Heart left ventricle (tissue), 13 donors: ENCODE results near the gene ZFAND5.
A peak's percentile ranks its signal among the peaks of the same experiment; 100 is the strongest.

ENCODE experiments used
- POLR2A ChIP-seq, 2 donors: fragments of 450-650 bp; IDR thresholded peaks; one replicate each; pipeline ENCODE4 v1.6.1; 2017; ENCODE audit warnings: antibody characterized with exemption in 2 of 2, mild to moderate bottlenecking in 2 of 2, moderate library complexity in 2 of 2
- TF ChIP-seq, protein P1 (sequence below), 12 donors: fragments of 200-600 bp; sonication (generic) in 4 of 12; IDR thresholded peaks; one replicate each; pipeline versions ENCODE4 v1.5.0 to v1.8.0; 2018 to 2022; ENCODE audit warnings: antibody characterized with exemption in 12 of 12, mild to moderate bottlenecking in 5 of 12
- donor health status: ischemic (EF 13 %, LVEDD 7.1; RV severe dilation, severe dysfunction).
- donor health status: DM: no; HTN: yes; CAD: no.
- donor health status: DM: no; HTN: no; CAD: no.
- donor health status: ischemic (EF 25% LVEDD 6.9; RV normal size, moderate dysfunction).
- donor health status: ischemic (EF 25% LVEDD 5.7; RV mildly dilated, moderate dysfunction).
- donor health status: ischemic (EF 35%, LVEDD 5.7; RV mildly dilated, moderate dysfunction).
- donor health status: nonischemic (EF 11% LVEDD 7.7; RV severe dilation, severe dysfunction).
- donor health status: DM: yes; HTN: yes; CAD: no.
- donor health status: PGD.
- donor health status: ischemic (EF 29% LVEDD 5.4; RV normal size, mild dysfunction).
- donor health status: nonischemic (EF 23%, LVEDD 6.1; RV moderate dilation, normal function).

DNA sequence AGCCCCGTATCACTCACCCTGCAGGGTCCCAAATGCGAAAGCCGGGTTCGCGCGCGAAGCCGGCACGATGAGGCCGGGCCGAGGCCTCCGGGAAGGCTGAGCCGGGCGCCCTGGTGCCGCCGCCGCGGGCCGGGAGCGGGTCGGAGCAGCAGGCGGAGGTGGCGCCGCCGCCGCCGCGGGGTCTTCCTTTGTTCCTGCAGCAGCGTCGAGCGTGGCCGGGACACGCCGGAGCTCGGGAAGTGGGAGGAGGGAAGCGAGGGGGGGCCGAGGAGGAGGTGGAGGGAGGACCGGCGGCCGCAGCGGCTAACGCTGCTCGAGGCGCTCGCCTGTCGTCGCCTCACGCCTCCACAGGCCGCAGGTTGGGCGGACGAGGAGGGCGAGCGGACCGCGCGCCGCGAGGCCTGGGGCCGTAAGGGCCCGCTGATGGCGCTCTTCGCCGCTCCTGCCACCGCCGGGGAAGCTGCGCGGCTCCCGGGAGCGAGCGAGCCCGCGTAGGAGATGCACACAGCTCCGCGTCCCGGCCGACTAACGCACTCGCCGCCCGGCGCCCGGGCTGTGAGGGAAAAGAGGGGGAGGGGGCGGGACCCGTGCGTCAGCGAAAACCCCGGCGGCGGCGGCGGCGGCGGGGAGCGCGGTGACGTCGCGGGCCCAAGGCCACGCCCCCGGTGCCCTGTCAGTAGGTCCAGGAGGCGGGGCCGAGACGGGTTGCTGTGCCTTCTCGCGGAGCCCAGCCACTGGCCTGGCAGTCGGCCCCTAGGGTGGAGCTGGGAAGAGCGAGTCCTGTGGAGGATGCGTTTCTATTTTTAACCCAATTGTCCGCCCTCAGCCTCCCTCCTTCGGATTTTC lies at the start of gene ZFAND5:
- TF ChIP-seq, protein P1, sequence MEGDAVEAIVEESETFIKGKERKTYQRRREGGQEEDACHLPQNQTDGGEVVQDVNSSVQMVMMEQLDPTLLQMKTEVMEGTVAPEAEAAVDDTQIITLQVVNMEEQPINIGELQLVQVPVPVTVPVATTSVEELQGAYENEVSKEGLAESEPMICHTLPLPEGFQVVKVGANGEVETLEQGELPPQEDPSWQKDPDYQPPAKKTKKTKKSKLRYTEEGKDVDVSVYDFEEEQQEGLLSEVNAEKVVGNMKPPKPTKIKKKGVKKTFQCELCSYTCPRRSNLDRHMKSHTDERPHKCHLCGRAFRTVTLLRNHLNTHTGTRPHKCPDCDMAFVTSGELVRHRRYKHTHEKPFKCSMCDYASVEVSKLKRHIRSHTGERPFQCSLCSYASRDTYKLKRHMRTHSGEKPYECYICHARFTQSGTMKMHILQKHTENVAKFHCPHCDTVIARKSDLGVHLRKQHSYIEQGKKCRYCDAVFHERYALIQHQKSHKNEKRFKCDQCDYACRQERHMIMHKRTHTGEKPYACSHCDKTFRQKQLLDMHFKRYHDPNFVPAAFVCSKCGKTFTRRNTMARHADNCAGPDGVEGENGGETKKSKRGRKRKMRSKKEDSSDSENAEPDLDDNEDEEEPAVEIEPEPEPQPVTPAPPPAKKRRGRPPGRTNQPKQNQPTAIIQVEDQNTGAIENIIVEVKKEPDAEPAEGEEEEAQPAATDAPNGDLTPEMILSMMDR (IDR thresholded peaks at IDR 0.05): peak in 2 of 12 donors; percentile 2 to 24
- peak; percentile 95 to 100 for TF ChIP-seq POLR2A (IDR thresholded peaks at IDR 0.05)
